Stimulated activated CD4-positive, alpha-beta T cell treated with anti-CD3 and anti-CD28 coated beads, Interleukin-4, amount 100 ng/mL, for 48 hours (primary cell): Measurements from ENCODE around the gene BPIFB4.
"Not testable (repeated sequence)": the region's sequence is repeated elsewhere in the genome, so short reads cannot be mapped to it uniquely, and the experiment has no call there.

Experiments used
- DNase-seq, 2 donors: peaks; one replicate each; pipeline ENCODE4 v3.0.0-alpha.2; 2020; ENCODE audit warnings: low read depth in 2 of 2

BPIFB4 gene

GRCh38 chr20:33079259-33079658 lies at the start of gene BPIFB4:
Gene BPIFB4 (plus strand): TSS chr20:33079643. CDS start chr20:33081527, 1,884 bp downstream.
- DNase-seq, result no peak

- no peak for DNase-seq
Observed at GRCh38 chr20:33030076-33030475, 49.4 kb upstream of the BPIFB4 start.

- DNase-seq, result no peak
Observed at GRCh38 chr20:33030569-33030968, 48.9 kb upstream of the BPIFB4 start.

- no peak for DNase-seq
Observed at GRCh38 chr20:33031531-33031930, 47.9 kb upstream of the BPIFB4 start, which contains the start of gene BPIFB6. Gene BPIFB6 (plus strand): TSS chr20:33031648. CDS start chr20:33031648, 0 bp downstream.

GRCh38 chr20:33032555-33032954 lies 46.9 kb upstream of the BPIFB4 start:
- no peak for DNase-seq

GRCh38 chr20:33033381-33033780 lies 46.1 kb upstream of the BPIFB4 start:
- DNase-seq, result no peak

GRCh38 chr20:33034115-33034514 lies 45.3 kb upstream of the BPIFB4 start:
- DNase-seq, result no peak

- no peak for DNase-seq
Observed at GRCh38 chr20:33034901-33035492, 44.4 kb upstream of the BPIFB4 start.

GRCh38 chr20:33037456-33037855 lies 42.0 kb upstream of the BPIFB4 start:
- no peak for DNase-seq

- DNase-seq, result no peak
Observed at GRCh38 chr20:33038243-33038642, 41.2 kb upstream of the BPIFB4 start.

GRCh38 chr20:33042430-33042829 lies 37.0 kb upstream of the BPIFB4 start:
- DNase-seq, result no peak

- DNase-seq, result no peak
Observed at GRCh38 chr20:33042983-33043730, 36.3 kb upstream of the BPIFB4 start.

GRCh38 chr20:33043731-33044181 lies 35.7 kb upstream of the BPIFB4 start:
- DNase-seq, result no peak

- not testable (repeated sequence) for DNase-seq
Observed at GRCh38 chr20:33045129-33045721, 34.2 kb upstream of the BPIFB4 start.

- DNase-seq, result no peak
Observed at GRCh38 chr20:33046412-33046811, 33.0 kb upstream of the BPIFB4 start.

- no peak for DNase-seq
Observed at GRCh38 chr20:33051333-33051732, 28.1 kb upstream of the BPIFB4 start.

- DNase-seq, result no peak
Observed at GRCh38 chr20:33053291-33054106, 25.9 kb upstream of the BPIFB4 start, which contains the start of gene BPIFB3. Gene BPIFB3 (plus strand): TSS chr20:33053903. CDS start chr20:33055436, 1,533 bp downstream.

- DNase-seq, result no peak
Observed at GRCh38 chr20:33054381-33054780, 25.1 kb upstream of the BPIFB4 start.

GRCh38 chr20:33054791-33055190 lies 24.7 kb upstream of the BPIFB4 start:
- no peak for DNase-seq

GRCh38 chr20:33059136-33059535 lies 20.3 kb upstream of the BPIFB4 start:
- no peak for DNase-seq

- DNase-seq, result no peak
Observed at GRCh38 chr20:33059741-33060390, 19.6 kb upstream of the BPIFB4 start.
